SK-N-SH (cell line): ENCODE results near the gene BRI3BP. TPM values are rescaled to one million over a fixed set of nuclear protein-coding genes. Genes with fewer than 3 reads are reported as not detected.

Experiments used
- CTCF ChIA-PET: fragments of 300-600, 350-600 bp; formaldehyde crosslinking; extraction: SDS; loops from one replicate; lab custom pipeline; 2021; lab: Yijun Ruan, JAX
- POLR2A ChIA-PET: fragments of 350-600 bp; sonication (Branson Sonifier 250); formaldehyde crosslinking; extraction: SDS; loops from one replicate; lab custom pipeline; 2020; ENCODE audit warnings: antibody characterized with exemption, inconsistent platforms; lab: Yijun Ruan, JAX
- DNase-seq: peaks from one replicate; pipeline ENCODE4 v3.0.0; 2012
- H2AFZ ChIP-seq: fragments of 200-600 bp; sonication (generic); 2 replicates; pipeline ENCODE4 v1.8.1; 2016; ENCODE audit warnings: antibody characterized with exemption, mild to moderate bottlenecking, low read depth
- H3F3A ChIP-seq: fragments of 200-600 bp; sonication (generic); replicated peaks from 2 replicates; pipeline ENCODE3; 2016; ENCODE audit warnings: antibody characterized with exemption, mild to moderate bottlenecking; ENCODE audit not compliant: insufficient read depth
- H3K27ac ChIP-seq, 2 experiments: fragments of 200-500 bp in 1 of 2; fragments of 200-600 bp in 1 of 2; sonication (Bioruptor generic) in 1 of 2; sonication (generic), shearing (Covaris generic) in 1 of 2; 2 replicates each; pipeline versions ENCODE4 v1.5.1 to v1.6.1; 2014 to 2016; ENCODE audit warnings: low read depth in 2 of 2, inconsistent platforms in 1 of 2, low read length in 1 of 2, mild to moderate bottlenecking in 1 of 2, mixed read lengths in 1 of 2
- H3K27me3 ChIP-seq: fragments of 200-600 bp; sonication (generic), shearing (Covaris generic); 2 replicates; pipeline ENCODE4 v1.6.1; 2016; ENCODE audit warnings: mixed run types; ENCODE audit not compliant: insufficient read depth
- H3K36me3 ChIP-seq, 2 experiments: fragments of 200-500 bp in 1 of 2; fragments of 200-600 bp in 1 of 2; sonication (Bioruptor generic) in 1 of 2; sonication (generic) in 1 of 2; replicated peaks in 1 of 2; 2 replicates each; pipeline versions ENCODE3 to v1.5.1; 2014 to 2016; ENCODE audit warnings: low read length in 1 of 2, mild to moderate bottlenecking in 1 of 2; ENCODE audit not compliant: insufficient read depth in 2 of 2, control insufficient read depth in 1 of 2
- H3K4me1 ChIP-seq, 2 experiments: fragments of 200-500 bp in 1 of 2; fragments of 200-600 bp in 1 of 2; sonication (Bioruptor generic) in 1 of 2; sonication (generic), shearing (Covaris generic) in 1 of 2; 2 replicates each; pipeline versions ENCODE4 v1.5.1 to v1.6.1; 2014 to 2016; ENCODE audit warnings: low read depth in 1 of 2, low read length in 1 of 2, mixed run types in 1 of 2; ENCODE audit not compliant: insufficient read depth in 2 of 2, control insufficient read depth in 1 of 2
- H3K4me2 ChIP-seq: fragments of 200-600 bp; sonication (generic), shearing (Covaris generic); 2 replicates; pipeline ENCODE4 v1.6.1; 2017; ENCODE audit warnings: mixed run types
- H3K4me3 ChIP-seq, 2 experiments: fragments of 200-500 bp in 1 of 2; fragments of 200-600 bp in 1 of 2; sonication (Bioruptor generic) in 1 of 2; sonication (generic), shearing (Covaris generic) in 1 of 2; 2 replicates each; pipeline versions ENCODE4 v1.5.1 to v1.8.1; 2014 to 2016; ENCODE audit warnings: low read depth in 2 of 2, inconsistent platforms in 1 of 2, low read length in 1 of 2, mild to moderate bottlenecking in 1 of 2, mixed read lengths in 1 of 2, moderate library complexity in 1 of 2
- H3K79me2 ChIP-seq: fragments of 200-600 bp; sonication (generic); 2 replicates; pipeline ENCODE4 v1.8.1; 2017; ENCODE audit warnings: mild to moderate bottlenecking; ENCODE audit not compliant: insufficient read depth
- H3K9ac ChIP-seq: fragments of 200-600 bp; sonication (generic); 2 replicates; pipeline ENCODE4 v1.6.1; 2017; ENCODE audit warnings: mixed run types
- H3K9me2 ChIP-seq: fragments of 200-600 bp; sonication (generic); 2 replicates; pipeline ENCODE4 v1.6.1; 2017; ENCODE audit warnings: mixed run types
- H3K9me3 ChIP-seq: fragments of 200-600 bp; sonication (generic); 2 replicates; pipeline ENCODE4 v1.6.1; 2017; ENCODE audit warnings: mixed run types, mild to moderate bottlenecking, moderate library complexity
- H4K20me1 ChIP-seq: fragments of 200-600 bp; sonication (generic); 2 replicates; pipeline ENCODE4 v1.6.1; 2017; ENCODE audit warnings: mild to moderate bottlenecking, mixed run types; ENCODE audit not compliant: insufficient read depth
- EP300 ChIP-seq, 2 experiments: IDR thresholded peaks; 2 replicates each; pipeline versions ENCODE4 v1.4.0 to v1.6.1; 2012; ENCODE audit warnings: borderline replicate concordance in 1 of 2, low read depth in 1 of 2, low read length in 1 of 2
- EZH2phosphoT487 ChIP-seq: fragments of 200-600 bp; sonication (generic); IDR thresholded peaks from 2 replicates; pipeline ENCODE4 v1.6.1; 2017; ENCODE audit warnings: low read depth, mixed run types, mild to moderate bottlenecking, antibody characterized with exemption, moderate library complexity, borderline replicate concordance
- FOXM1 ChIP-seq: IDR thresholded peaks from 2 replicates; pipeline ENCODE4 v1.4.0; 2012; ENCODE audit warnings: low read depth, mild to moderate bottlenecking
- GATA2 ChIP-seq: sonication (generic); formaldehyde crosslinking; IDR thresholded peaks from 2 replicates; pipeline ENCODE4 v1.5.0; 2020; ENCODE audit warnings: mild to moderate bottlenecking, missing genetic modification reagents
- JUND ChIP-seq: IDR thresholded peaks from 2 replicates; pipeline ENCODE4 v1.4.0; 2012
- MEF2A ChIP-seq: IDR thresholded peaks from 2 replicates; pipeline ENCODE4 v1.4.0; 2012; ENCODE audit warnings: low read depth, borderline replicate concordance
- NFIC ChIP-seq: IDR thresholded peaks from 2 replicates; pipeline ENCODE4 v1.4.0; 2012; ENCODE audit warnings: borderline replicate concordance
- NRF1 ChIP-seq: IDR thresholded peaks from 2 replicates; pipeline ENCODE4 v1.6.1; 2012; ENCODE audit warnings: low read depth, mild to moderate bottlenecking, low read length
- PBX3 ChIP-seq: IDR thresholded peaks from 2 replicates; pipeline ENCODE4; 2012
- RFX5 ChIP-seq: IDR thresholded peaks from 2 replicates; pipeline ENCODE4 v1.6.1; 2012; ENCODE audit warnings: mild to moderate bottlenecking, improper control_type of control experiment, low read length
- RXRA ChIP-seq: IDR thresholded peaks from 2 replicates; pipeline ENCODE4 v1.4.0; 2012; ENCODE audit warnings: low read depth, mild to moderate bottlenecking, borderline replicate concordance
- SMC3 ChIP-seq: IDR thresholded peaks from 2 replicates; pipeline ENCODE4 v1.6.1; 2012; ENCODE audit warnings: low read depth, low read length, improper control_type of control experiment
- TCF12 ChIP-seq: IDR thresholded peaks from 2 replicates; pipeline ENCODE4 v1.4.0; 2012
- USF1 ChIP-seq: IDR thresholded peaks from 2 replicates; pipeline ENCODE4 v1.4.0; 2012; ENCODE audit warnings: low read depth, borderline replicate concordance
- YY1 ChIP-seq: IDR thresholded peaks from 2 replicates; pipeline ENCODE4 v1.4.0; 2012; ENCODE audit warnings: low read depth, mild to moderate bottlenecking
- WGBS: methylation state at CpG from one replicate; pipeline ENCODE4 v1.1.6; 2017; ENCODE audit warnings: low lambda C conversion rate; 5-methylcytosine and 5-hydroxymethylcytosine counted together
- polyA plus RNA-seq, 3 experiments: library from polyadenylated mRNA; depleted of rRNA; stranded (reverse); fragments of >200 nt; gene quantifications; 2 replicates each; pipeline ENCODE4 v1.2.3, GENCODE V29; 2012
- TF ChIP-seq, protein P1 (sequence below): IDR thresholded peaks from 2 replicates; pipeline ENCODE4 v1.4.0; 2012; ENCODE audit warnings: low read depth, borderline replicate concordance
- TF ChIP-seq, protein P2 (sequence below): fragments of 150-350 bp; IDR thresholded peaks from 2 replicates; pipeline ENCODE4 v1.6.1; 2017; ENCODE audit warnings: antibody characterized with exemption, low read length, low read depth, borderline replicate concordance
- TF ChIP-seq, protein P3 (sequence below): IDR thresholded peaks from 2 replicates; pipeline ENCODE4 v1.4.0; 2012; ENCODE audit warnings: low read depth

BRI3BP gene
- polyA plus RNA-seq, 1 of the 3 experiments (the other 2 are of a cell fraction) = 3.8 TPM

GRCh38 chr12:125021771-125022170 is 28.3 kb downstream of the BRI3BP start:
- no peak overlapping the region for H2AFZ ChIP-seq
- 99% methylated on average over 5 of the region's 5 CpGs for WGBS
- no peaks in the 10 kb centered on the region for H4K20me1 ChIP-seq
- no peaks in the 10 kb centered on the region for H3K9me3 ChIP-seq
- H3K36me3 ChIP-seq = no peaks in the 10 kb centered on the region
- no peaks in the 10 kb centered on the region for H3K79me2 ChIP-seq
- no peaks in the 10 kb centered on the region for H3K27me3 ChIP-seq
- ChIA-PET POLR2A (no interaction called here), CTCF (no interaction called here)
- no peak for TF ChIP-seq NRF1
- TF ChIP-seq, protein P1, sequence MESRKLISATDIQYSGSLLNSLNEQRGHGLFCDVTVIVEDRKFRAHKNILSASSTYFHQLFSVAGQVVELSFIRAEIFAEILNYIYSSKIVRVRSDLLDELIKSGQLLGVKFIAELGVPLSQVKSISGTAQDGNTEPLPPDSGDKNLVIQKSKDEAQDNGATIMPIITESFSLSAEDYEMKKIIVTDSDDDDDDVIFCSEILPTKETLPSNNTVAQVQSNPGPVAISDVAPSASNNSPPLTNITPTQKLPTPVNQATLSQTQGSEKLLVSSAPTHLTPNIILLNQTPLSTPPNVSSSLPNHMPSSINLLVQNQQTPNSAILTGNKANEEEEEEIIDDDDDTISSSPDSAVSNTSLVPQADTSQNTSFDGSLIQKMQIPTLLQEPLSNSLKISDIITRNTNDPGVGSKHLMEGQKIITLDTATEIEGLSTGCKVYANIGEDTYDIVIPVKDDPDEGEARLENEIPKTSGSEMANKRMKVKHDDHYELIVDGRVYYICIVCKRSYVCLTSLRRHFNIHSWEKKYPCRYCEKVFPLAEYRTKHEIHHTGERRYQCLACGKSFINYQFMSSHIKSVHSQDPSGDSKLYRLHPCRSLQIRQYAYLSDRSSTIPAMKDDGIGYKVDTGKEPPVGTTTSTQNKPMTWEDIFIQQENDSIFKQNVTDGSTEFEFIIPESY = no peak
- TF ChIP-seq JUND = no peak
- TF ChIP-seq PBX3 = no peak
- no peak for TF ChIP-seq NFIC
- TF ChIP-seq, protein P2, sequence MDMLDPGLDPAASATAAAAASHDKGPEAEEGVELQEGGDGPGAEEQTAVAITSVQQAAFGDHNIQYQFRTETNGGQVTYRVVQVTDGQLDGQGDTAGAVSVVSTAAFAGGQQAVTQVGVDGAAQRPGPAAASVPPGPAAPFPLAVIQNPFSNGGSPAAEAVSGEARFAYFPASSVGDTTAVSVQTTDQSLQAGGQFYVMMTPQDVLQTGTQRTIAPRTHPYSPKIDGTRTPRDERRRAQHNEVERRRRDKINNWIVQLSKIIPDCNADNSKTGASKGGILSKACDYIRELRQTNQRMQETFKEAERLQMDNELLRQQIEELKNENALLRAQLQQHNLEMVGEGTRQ = no peak
- no peak for TF ChIP-seq RXRA
- no peak for TF ChIP-seq USF1
- no peak for TF ChIP-seq MEF2A
- TF ChIP-seq, protein P3, sequence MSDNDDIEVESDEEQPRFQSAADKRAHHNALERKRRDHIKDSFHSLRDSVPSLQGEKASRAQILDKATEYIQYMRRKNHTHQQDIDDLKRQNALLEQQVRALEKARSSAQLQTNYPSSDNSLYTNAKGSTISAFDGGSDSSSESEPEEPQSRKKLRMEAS = no peak
- TF ChIP-seq EP300 (IDR thresholded peaks at IDR 0.05; ENCODE audit: borderline replicate concordance in 1 of 2, low read depth in 1 of 2, low read length in 1 of 2) = no peak
- TF ChIP-seq SMC3 = no peak
- TF ChIP-seq GATA2 (CRISPR knock-in tag) = no peak
- no peak for TF ChIP-seq EZH2phosphoT487
- TF ChIP-seq FOXM1 = no peak
- no peak for TF ChIP-seq YY1
- no peak for TF ChIP-seq RFX5
- TF ChIP-seq TCF12 = no peak
- no peaks in the 10 kb centered on the region for H3K9me2 ChIP-seq
- no peak overlapping the region for H3K27ac ChIP-seq
- H3K9ac ChIP-seq = no peak overlapping the region
- no peak overlapping the region for H3K4me3 ChIP-seq
- no peak overlapping the region for H3K4me2 ChIP-seq
- no peaks in the 10 kb centered on the region for H3F3A ChIP-seq
- no peak for DNase-seq
- H3K4me1 ChIP-seq = no peaks in the 10 kb centered on the region
